GM12878 (cell line): ENCODE data around the gene CHMP1A. TPM values are rescaled to one million over a fixed set of nuclear protein-coding genes. Genes with fewer than 3 reads are reported as not detected.

Experiments
- ATAC-seq: fragments of 200-7000 bp; cut with Tn5 transposase; 3 replicates; pipeline ENCODE4 v1.9.1; 2020; ENCODE audit warnings: mild to moderate bottlenecking, moderate library complexity
- BruUV-seq: library from RNA; stranded (reverse); fragments of 400-500 nt; replicated peaks from 2 replicates; lab custom pipeline; 2021; lab: Mats Ljungman, UMichigan
- CTCF ChIA-PET: fragments of 300-600 bp; sonication (Branson Sonifier 250); formaldehyde crosslinking; extraction: SDS; loops from one replicate; lab custom pipeline; 2021; ENCODE audit warnings: inconsistent platforms; lab: Yijun Ruan, JAX
- POLR2A ChIA-PET: fragments of 350-600 bp; formaldehyde crosslinking; extraction: SDS; loops from one replicate; lab custom pipeline; 2021; ENCODE audit warnings: inconsistent platforms; lab: Charles Lee
- RAD21 ChIA-PET: fragments of 300-600 bp; sonication (Branson Sonifier 250); formaldehyde crosslinking; loops from one replicate; lab custom pipeline; 2023; ENCODE audit warnings: antibody characterized with exemption; ENCODE audit not compliant: unreplicated experiment; lab: Charles Lee
- SMC1A ChIA-PET: fragments of 300-600 bp; sonication (Branson Sonifier 250); formaldehyde crosslinking; loops from one replicate; lab custom pipeline; 2023; ENCODE audit not compliant: unreplicated experiment, uncharacterized antibody; lab: Charles Lee
- DNase-seq: peaks from one replicate; pipeline ENCODE4 v3.0.0-alpha.2; 2011; ENCODE audit warnings: low read depth, low spot score
- FAIRE-seq: peaks from 3 replicates; lab custom pipeline; 2011; peaks lifted over from hg19 to GRCh38; lab: Jason Lieb, UNC
- H2AFZ ChIP-seq: 2 replicates; pipeline ENCODE4 v1.6.0; 2011; ENCODE audit warnings: low read depth, low read length, control low read depth; ENCODE audit not compliant: control insufficient read depth
- H3K27ac ChIP-seq: 2 replicates; pipeline ENCODE4 v1.5.1; 2011; ENCODE audit warnings: control low read depth; ENCODE audit not compliant: control insufficient read depth, insufficient read depth
- H3K27me3 ChIP-seq, 2 experiments: replicated peaks in 1 of 2; 2 replicates each; pipeline versions ENCODE4 v1.6.0 to v1.6.1; 2011; ENCODE audit warnings: low read length in 1 of 2; ENCODE audit not compliant: control insufficient read depth in 2 of 2, insufficient read depth in 2 of 2
- H3K36me3 ChIP-seq, 2 experiments: 2 replicates each; pipeline ENCODE4 v1.5.1; 2011; ENCODE audit warnings: low read length in 1 of 2; ENCODE audit not compliant: control insufficient read depth in 2 of 2, insufficient read depth in 2 of 2
- H3K4me1 ChIP-seq: 2 replicates; pipeline ENCODE4 v1.6.1; 2011; ENCODE audit warnings: mild to moderate bottlenecking, low read length, moderate library complexity, mixed read lengths; ENCODE audit not compliant: control insufficient read depth, insufficient read depth
- H3K4me2 ChIP-seq: 2 replicates; pipeline ENCODE4 v1.6.0; 2011; ENCODE audit warnings: control low read depth; ENCODE audit not compliant: control insufficient read depth, insufficient read depth
- H3K4me3 ChIP-seq: fragments of 200-600 bp; sonication (generic); 2 replicates; pipeline ENCODE4 v1.5.1; 2016
- H3K79me2 ChIP-seq: 2 replicates; pipeline ENCODE4 v1.6.0; 2011; ENCODE audit warnings: low read length; ENCODE audit not compliant: control insufficient read depth, insufficient read depth
- H3K9ac ChIP-seq: 2 replicates; pipeline ENCODE4 v1.8.0; 2011; ENCODE audit warnings: low read length, control low read depth, mixed read lengths; ENCODE audit not compliant: control insufficient read depth, insufficient read depth
- H3K9me3 ChIP-seq: replicated peaks from 3 replicates; pipeline ENCODE4 v1.5.1; 2011; ENCODE audit warnings: mild to moderate bottlenecking, low read length; ENCODE audit not compliant: control insufficient read depth, insufficient read depth
- H4K20me1 ChIP-seq: 2 replicates; pipeline ENCODE4 v1.6.0; 2011; ENCODE audit not compliant: control insufficient read depth, insufficient read depth
- NBN ChIP-seq: fragments of 450-650 bp; IDR thresholded peaks from 2 replicates; pipeline ENCODE4 v1.6.1; 2016
- PML ChIP-seq: IDR thresholded peaks from 2 replicates; pipeline ENCODE4 v1.6.1; 2012; ENCODE audit warnings: low read length, inconsistent platforms
- POLR2A ChIP-seq: IDR thresholded peaks from 2 replicates; pipeline ENCODE4 v1.6.1; 2011; ENCODE audit warnings: low read depth, mild to moderate bottlenecking, low read length
- RELB ChIP-seq: fragments of 450-650 bp; IDR thresholded peaks from 2 replicates; pipeline ENCODE4 v1.6.1; 2017; ENCODE audit warnings: low read depth, mild to moderate bottlenecking, moderate library complexity
- STAT3 ChIP-seq: IDR thresholded peaks from 2 replicates; pipeline ENCODE4 v1.6.1; 2011; ENCODE audit warnings: low read depth, low read length, improper control_type of control experiment
- TARDBP ChIP-seq: IDR thresholded peaks from 2 replicates; pipeline ENCODE4 v1.6.1; 2016; ENCODE audit warnings: borderline replicate concordance
- TCF12 ChIP-seq: IDR thresholded peaks from 2 replicates; pipeline ENCODE4 v1.6.1; 2011; ENCODE audit warnings: low read depth, mild to moderate bottlenecking, low read length
- WGBS: methylation state at CpG from one replicate; pipeline ENCODE4 v1.1.6; 2016; ENCODE audit warnings: low lambda C conversion rate; ENCODE audit not compliant: insufficient replicate concordance, insufficient coverage; ENCODE audit errors: missing lambda C conversion rate; 5-methylcytosine and 5-hydroxymethylcytosine counted together
- in situ Hi-C: fragments of 300-500 bp; cut with MboI; formaldehyde crosslinking; loops from 9 replicates; pipeline ENCODE4 v1.14.3; 2018; ENCODE audit warnings: mixed read lengths
- intact Hi-C: fragments of 100-400 bp; cut with micrococcal nuclease; formaldehyde crosslinking; loops from one replicate; pipeline ENCODE4 v1.14.2; 2022; ENCODE audit not compliant: unreplicated experiment
- polyA plus RNA-seq, 11 experiments: library from polyadenylated mRNA; depleted of rRNA in 4 of 11; unstranded in 6 of 11; stranded (reverse) in 5 of 11; fragments of >200 nt; fragmentation: Nextera tagmentation in 4 of 11; fragmentation: Illumina TruSeq in 1 of 11; extraction: Ambion mirVana in 4 of 11; extraction: Trizol in 1 of 11; gene quantifications; 1 replicate in 1 of 11; 2 replicates in 10 of 11; pipeline versions ENCODE4 v1.2.1 to v1.2.3, GENCODE V29; 2011 to 2016; ENCODE audit warnings: inconsistent platforms in 2 of 11, missing spikeins in 2 of 11, low read depth in 1 of 11
- total RNA-seq, 4 experiments: library from RNA; depleted of rRNA in 3 of 4; stranded (reverse); fragments of >200 nt in 3 of 4; fragmentation: Illumina TruSeq in 1 of 4; extraction: Trizol in 1 of 4; gene quantifications; 2 replicates each; pipeline versions ENCODE4 v1.2.1 to v1.2.3, GENCODE V29; 2013 to 2021

CHMP1A gene
- total and polyA plus RNA-seq, 10 of the 15 experiments (the other 5 are each of a cell fraction or from before 2014, with no cell fraction given): 1.0 to 86.7 (median 54.7) TPM

- TF ChIP-seq RELB: no peak
- TF ChIP-seq NBN: no peak
- no peak for TF ChIP-seq TCF12
These were observed 10.6 kb downstream of the CHMP1A start (continued) for GRCh38 chr16:89646906-89647305.

- no peak overlapping the region for H3K9ac ChIP-seq
- H3K9me3 ChIP-seq: no peaks in the 10 kb centered on the region
- no peak overlapping the region for H2AFZ ChIP-seq
- intact Hi-C loops: no loop called here
- no peak for TF ChIP-seq TARDBP
- TF ChIP-seq PML: no peak
- TF ChIP-seq POLR2A: 0 out of 2 replicates have a peak, but pooled peaks have one; percentile 16
- TF ChIP-seq STAT3: no peak
- no peak for TF ChIP-seq TCF12
- ChIA-PET POLR2A (interaction anchor here (0.6 kb wide), 1 partner anchor 19 kb away, joined by 3 read pairs; no protein-coding TSS in a partner anchor), SMC1A (no interaction called here), CTCF (no interaction called here), RAD21 (no interaction called here)
- FAIRE-seq: no peak
- no peak overlapping the region for H3K27ac ChIP-seq
- H3K4me2 ChIP-seq: no peak overlapping the region
- H3K27me3 ChIP-seq: no peaks in the 10 kb centered on the region
- peaks cover 6 to 29% of the 10 kb centered on the region in 2 experiments; a peak in 3 of 4 replicates for H3K36me3 ChIP-seq
- H3K79me2 ChIP-seq: no peaks in the 10 kb centered on the region
- WGBS: 97% methylated on average over 20 of the region's 22 CpGs
- no peak for ATAC-seq
- no TSS peak for BruUV-seq
- no peaks in the 10 kb centered on the region for H3K4me1 ChIP-seq
- no peaks in the 10 kb centered on the region for H4K20me1 ChIP-seq
- H3K4me3 ChIP-seq: no peak overlapping the region
- in situ Hi-C loops: no loop called here
- DNase-seq: no peak
These were observed 11.2 kb downstream of the CHMP1A start for GRCh38 chr16:89646270-89646669.
